AG09319 (cell line): ENCODE measurements around the gene SMYD3.
"Not testable (repeated sequence)": the region's sequence is repeated elsewhere in the genome, so short reads cannot be mapped to it uniquely, and the experiment has no call there.

Source experiments
- DNase-seq: peaks from one replicate; pipeline ENCODE4 v3.0.0-alpha.2; 2010; ENCODE audit warnings: low read depth; ENCODE audit errors: extremely low read depth
- CTCF ChIP-seq: IDR thresholded peaks from 2 replicates; pipeline ENCODE4 v1.5.1; 2011; ENCODE audit warnings: low read depth, mild to moderate bottlenecking, inconsistent platforms, low read length, moderate library complexity

SMYD3 gene

GRCh38 chr1:245721488-245721887, 785.6 kb downstream of the SMYD3 start:
- DNase-seq, result no peak
- TF ChIP-seq CTCF, result no peak

- no peak for TF ChIP-seq CTCF
- DNase-seq, result no peak
Observed at GRCh38 chr1:245718951-245719350, 788.1 kb downstream of the SMYD3 start.

- DNase-seq, result no peak
- TF ChIP-seq CTCF, result no peak
Observed at GRCh38 chr1:245718123-245718522, 789.0 kb downstream of the SMYD3 start.

- no peak for TF ChIP-seq CTCF
- no peak for DNase-seq
Observed at GRCh38 chr1:245717611-245718010, 789.5 kb downstream of the SMYD3 start.

- TF ChIP-seq CTCF, result no peak
Observed at GRCh38 chr1:245716561-245716960, 790.5 kb downstream of the SMYD3 start.

GRCh38 chr1:245715970-245716369, 791.1 kb downstream of the SMYD3 start:
- TF ChIP-seq CTCF, result no peak
- DNase-seq, result peak; percentile 32

More at GRCh38 chr1:245716561-245716960, 790.5 kb downstream of the SMYD3 start:
- no peak for DNase-seq

- no peak for DNase-seq
- TF ChIP-seq CTCF, result no peak
Observed at GRCh38 chr1:245715291-245715701, 791.8 kb downstream of the SMYD3 start.

- DNase-seq, result not testable (repeated sequence)
Observed at GRCh38 chr1:245714027-245714426, 793.1 kb downstream of the SMYD3 start.
